ENCODE results near the gene TBL3.
"Not testable (repeated sequence)": the region's sequence is repeated elsewhere in the genome, so short reads cannot be mapped to it uniquely, and the experiment has no call there.

TBL3 gene

DNA sequence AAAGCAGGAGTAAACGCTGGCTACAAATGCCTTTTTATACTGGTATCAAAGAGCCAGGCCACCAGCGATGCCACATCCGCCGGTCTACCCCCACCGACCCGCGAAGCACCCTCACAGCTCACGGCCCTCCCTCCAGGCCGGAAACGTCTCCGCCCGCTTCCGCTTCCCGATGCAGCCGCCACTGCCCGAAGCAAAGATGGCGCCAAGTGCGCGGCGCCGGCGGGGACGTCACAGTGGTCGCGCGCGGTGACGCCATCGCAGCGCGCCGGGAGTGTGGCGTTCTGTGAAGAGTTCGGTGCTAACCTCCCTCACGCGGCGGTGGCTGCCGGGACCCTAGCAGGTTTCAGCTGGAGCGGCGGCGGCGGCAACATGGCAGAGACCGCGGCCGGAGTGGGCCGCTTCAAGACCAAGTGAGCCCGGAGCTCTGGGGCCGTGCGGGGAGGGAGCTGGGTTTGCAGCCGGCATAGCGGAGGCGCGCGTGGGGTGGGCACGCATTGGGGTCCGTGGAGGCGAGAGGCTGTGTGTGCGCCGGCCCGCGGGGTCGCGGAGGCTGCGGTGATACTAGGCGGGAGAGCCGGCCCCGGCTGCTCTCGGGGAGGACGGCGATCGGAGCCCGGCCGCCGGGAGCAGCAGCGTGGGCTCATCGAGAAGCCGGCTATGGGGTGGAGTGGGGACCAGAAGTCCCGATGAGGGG is at the start of gene TBL3:
Gene TBL3, plus strand, starts transcription at position 258 of the 694 bp plus-strand sequence. Its CDS starts 112 bp downstream, at position 370.
- DNase-seq (peak; percentile 98), ATAC-seq (peak; percentile 94)

DNA sequence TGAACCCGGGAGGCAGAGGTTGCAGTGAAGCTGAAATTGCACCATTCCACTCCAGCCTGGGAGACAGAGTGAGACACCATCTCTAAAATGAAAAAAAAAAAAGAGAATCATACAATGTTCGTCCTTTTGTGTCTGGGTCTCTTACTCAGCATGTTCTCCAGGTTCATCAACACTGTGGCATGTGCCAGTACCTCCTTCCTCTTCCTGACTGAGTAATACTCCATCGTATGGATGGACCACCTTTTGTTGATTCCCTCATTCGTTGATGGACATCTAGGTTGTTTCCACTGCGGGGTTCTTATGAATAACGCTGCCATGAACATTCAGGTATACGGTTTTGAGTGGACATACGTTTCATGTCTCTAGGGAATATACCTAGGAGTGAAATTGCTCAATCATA is 49.5 kb upstream of the TBL3 start:
- DNase-seq (no peak), ATAC-seq (no peak)

DNA sequence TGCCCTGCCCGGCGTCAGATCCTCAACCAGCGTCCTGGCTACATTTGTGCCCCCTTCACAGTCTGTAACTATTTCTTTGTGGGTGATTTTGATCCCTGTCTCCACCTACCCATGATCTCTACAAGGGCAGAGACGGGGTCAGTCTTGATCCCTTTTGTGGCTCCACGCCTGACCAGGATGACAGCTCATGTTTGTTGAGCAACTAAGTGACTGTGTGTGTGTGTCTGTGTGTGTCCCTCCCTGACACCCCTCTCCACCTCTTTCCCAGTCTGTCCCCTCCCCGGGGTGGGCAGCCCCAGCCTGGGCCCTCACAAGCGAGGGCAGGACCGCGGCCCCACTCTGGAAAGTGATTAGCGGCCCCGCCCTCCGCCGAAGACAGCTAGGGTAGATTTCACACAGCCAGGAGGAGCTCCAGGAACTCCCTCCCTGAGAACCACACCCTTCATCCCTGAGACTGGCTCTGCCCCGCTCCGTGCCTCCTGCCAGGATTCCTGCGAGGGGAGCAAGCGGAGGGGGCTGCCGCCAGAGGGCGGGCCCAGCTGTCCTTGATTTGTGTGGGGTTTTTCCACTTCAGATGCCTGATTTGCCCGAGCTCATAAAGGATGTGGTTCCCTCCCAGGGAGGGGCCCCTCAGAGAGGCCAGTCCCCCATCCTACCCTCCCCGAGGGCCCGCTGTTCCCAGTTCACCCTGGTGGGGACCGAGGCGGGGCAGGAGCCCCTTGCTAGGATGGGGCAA is 48.4 kb upstream of the TBL3 start:
- peak; percentile 43 for DNase-seq
- ATAC-seq = peak; percentile 33

DNA sequence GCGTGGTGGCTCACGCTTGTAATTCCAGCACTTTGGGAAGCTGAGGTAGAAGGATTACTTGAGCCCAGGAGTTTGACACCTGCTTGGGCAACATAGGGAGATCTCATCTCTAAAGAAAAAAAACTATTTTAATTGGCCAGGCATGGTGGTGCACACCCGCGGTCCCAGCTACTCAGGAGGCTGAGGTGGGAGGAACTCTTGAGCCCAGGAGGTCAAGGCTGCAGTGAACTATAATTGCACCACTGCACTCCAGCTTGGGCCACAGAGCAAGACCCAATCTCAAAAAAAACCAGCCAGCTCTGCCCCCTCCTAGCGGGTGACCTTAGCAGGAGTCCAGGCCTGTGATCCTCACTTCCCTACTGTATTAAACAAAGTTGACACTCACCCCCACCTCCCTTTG is 47.8 kb upstream of the TBL3 start:
- ATAC-seq (no peak), DNase-seq (no peak)

DNA sequence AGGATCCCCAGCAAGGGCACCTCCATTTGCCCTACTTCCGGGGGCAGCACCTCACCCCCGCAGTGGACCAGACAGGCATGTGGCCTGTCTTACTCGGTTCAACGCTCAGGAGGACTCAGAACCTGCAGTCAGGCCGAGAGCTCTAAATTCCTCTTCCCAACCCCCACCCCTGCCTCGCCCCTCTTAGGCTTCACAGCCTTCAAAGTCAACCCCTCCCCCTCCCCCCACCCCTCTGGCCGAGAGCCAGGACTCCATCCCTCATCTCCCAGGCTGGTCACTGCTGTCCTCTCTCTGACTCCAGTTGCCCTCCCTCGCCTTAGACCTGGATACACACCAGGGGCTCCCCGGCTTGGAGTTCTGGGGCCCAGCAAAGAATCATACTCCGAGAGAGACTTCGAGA is 45.6 kb upstream of the TBL3 start:
- ATAC-seq = no peak
- no peak for DNase-seq

DNA sequence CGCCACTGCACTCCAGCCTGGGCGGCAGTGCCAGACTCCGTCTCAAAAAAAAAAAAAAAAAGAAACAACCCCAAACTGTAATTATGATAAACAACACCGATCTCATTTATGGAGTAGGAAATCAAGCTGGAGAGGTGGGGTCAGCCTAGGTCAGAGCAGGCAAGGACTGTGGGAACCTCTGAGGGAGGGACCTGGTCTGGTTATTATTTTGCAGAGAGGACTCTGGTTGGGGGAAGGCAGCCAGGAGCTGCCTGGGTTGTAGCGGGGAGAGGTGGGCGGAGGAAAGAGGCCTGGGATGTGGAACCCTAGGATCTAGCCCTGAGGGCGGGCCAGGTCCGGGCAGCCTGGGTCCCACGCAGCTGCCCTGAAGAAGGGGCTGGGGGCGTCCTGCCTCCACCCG is 42.7 kb upstream of the TBL3 start:
- no peak for DNase-seq

DNA sequence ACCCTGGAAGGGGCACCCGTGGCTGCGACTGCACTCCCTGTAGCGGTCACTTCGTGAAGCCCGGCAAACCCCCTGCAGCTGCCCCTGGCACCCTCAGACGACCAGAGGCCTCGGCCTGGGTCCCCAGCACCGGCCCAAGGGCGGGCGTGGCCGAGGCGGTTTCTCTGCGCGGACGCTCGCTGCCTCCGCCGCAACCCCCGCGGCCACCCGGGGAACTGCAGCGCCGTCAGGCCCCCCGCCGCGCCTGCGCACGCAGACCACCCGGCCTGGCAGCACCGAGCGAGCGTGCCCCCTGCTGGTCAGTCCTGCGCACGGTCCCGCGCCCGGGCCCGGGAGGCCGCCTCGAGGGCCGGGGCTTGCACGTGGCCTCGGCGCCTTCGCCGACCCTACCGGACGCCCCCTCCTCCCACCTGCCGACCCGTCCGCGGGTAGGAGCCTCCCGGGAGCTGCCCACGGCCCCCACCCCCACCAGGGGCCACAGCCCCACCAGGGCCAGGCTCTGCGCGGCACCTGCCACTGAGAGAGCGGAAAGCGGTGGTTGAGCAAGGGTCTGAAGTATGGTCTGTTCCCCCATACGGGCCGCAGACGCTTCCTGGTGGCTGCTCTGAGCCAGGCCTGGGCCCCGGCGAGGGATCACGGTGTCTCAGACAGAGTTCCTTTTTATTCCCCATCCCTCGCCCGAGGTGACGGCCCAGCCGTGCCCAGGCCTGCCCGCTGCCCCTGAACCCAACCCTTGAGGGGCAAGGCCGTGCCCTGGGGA is 42.1 kb upstream of the TBL3 start:
- ATAC-seq (peak; percentile 94), DNase-seq (peak; percentile 96)

More for the DNA sequence above, 42.7 kb upstream of the TBL3 start:
- ATAC-seq = peak; percentile 10

DNA sequence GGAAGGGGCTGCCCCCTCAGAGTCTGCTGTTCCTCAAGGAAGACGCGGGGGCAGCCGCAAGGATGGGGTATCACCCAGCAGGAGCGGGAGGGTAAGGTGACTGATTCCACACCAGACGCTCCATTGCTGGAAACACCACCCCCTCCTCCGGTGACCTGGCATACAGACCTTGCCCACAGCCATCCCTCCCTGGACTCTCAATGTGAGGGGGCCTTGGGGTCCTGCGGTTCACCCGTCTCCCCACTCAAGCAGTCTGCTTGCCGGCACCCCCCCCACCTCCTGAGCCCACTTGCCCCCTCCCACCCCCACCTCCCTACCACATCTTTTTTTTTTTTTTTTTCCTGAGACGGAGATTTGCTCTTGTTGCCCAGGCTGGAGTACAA is 41.5 kb upstream of the TBL3 start:
- DNase-seq = no peak
- no peak for ATAC-seq

DNA sequence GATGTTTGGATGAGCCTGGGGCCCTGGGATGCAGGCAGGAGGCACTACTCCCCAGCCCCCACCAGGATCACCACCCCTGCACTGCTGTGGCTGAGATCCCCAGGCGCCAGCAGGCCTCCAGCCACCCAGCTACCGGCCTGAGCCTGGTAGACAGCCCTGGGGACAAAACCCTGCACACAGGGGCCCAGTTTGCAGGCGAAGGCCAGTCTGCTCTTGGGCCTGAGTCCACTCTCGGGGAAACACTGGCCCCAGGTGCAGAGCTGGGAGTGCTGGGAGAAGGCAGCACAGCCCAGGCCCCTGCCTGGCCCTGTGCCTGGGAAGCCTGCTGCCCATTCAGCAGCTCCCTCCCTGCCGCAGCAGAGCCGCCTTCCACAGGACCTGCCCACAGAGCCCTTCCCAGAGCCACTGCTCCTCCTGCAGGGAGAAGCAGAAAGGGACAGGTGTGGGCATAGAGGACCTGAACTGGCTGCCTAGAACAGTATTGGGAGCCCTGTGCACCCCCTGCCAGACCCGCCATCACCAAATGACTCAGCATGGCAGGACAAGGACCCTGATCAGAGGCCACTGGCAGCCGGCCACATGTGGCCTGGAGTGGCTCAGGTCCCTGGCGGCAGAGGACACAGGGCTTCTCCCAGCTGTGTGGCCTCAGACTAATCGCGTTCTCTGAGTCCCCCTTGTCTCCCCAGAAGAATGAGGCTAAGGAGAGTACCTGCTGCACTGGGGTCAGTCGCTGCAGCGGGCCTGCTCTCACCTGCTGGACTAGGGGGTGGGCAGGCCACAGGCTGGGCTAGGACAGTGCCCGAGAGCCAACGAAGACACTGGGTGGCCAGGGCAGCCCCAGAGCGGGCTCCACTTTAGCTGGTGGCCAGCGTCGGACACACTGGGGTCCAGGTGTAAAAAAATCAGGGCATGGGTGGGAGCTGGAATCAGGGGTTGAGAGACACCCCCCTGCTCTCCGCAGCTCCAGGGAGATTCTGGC is 39.5 kb upstream of the TBL3 start:
- ATAC-seq = no peak
- no peak for DNase-seq

DNA sequence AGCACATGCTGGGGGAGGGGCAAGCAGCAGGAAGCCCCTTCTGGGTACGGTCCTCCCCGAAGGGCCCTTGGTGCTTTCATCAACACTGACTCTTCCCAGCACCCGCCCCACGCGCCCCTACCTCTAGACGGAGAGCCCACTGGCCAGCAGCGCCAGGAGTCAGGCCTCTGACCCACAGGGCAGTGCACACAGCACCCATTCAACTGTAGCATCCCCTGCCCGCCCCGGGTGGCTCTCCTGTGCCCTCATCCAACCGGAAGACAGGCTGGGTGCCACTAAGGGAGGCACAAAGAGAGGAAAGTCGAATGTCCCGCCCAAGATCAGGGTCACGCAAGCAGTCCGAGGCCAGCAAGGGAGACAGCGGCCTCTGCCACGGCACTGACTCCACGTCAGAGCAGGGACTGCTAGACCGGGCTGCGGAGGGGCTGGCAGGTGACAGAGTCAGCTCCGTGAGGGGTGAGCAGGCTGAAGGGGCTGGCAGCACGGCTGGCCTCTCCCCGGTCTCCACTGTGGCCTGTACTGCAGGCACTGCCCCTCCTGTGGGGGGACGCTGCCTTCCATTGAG is 38.7 kb upstream of the TBL3 start:
- DNase-seq (no peak), ATAC-seq (no peak)

DNA sequence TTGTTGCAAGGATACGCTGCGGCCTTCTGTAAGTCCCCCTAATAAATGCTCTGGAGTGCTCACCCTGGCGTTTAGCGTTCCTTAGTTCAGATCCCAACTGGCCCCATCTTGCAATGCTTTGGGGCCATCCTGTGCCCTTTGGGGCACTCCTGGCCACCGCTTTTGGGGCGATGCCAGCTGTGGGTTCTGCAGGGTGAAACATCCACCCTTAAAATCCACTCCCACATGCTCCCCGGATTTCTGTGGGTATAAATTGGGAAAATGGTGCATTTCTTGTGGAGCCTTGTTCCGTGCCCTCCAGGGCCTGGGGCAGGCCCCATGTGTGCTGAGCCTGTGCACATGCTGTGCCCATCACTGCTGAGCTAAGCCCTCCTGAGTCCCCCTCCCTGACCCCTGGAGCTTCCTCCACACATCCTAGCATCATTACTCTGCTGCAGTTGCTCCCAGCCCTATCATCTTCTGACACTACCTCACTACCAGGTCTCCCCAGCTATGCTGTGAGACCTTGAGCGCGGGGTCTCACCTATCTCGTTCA is 34.8 kb upstream of the TBL3 start:
- no peak for DNase-seq
- no peak for ATAC-seq

DNA sequence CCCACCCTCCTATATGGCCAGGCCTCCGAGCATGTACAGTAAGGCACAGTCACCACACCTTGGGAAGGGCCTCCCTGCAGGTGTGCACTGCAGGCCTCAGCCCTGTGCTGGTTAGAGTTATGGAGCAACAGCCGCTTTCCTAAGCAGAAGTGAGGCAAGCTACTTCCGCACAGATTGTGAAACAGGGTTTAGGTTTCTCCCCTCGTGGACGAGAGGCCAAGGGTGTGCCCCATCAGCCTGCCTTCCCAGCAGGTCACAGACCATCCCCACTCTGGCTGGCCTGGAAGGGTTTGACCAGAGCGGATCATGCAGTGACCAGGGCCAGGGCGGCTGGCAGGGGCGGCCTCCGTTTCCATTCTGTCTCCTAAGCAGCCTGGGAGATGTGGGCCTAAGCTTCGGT is 33.5 kb upstream of the TBL3 start:
- DNase-seq (no peak), ATAC-seq (no peak)

DNA sequence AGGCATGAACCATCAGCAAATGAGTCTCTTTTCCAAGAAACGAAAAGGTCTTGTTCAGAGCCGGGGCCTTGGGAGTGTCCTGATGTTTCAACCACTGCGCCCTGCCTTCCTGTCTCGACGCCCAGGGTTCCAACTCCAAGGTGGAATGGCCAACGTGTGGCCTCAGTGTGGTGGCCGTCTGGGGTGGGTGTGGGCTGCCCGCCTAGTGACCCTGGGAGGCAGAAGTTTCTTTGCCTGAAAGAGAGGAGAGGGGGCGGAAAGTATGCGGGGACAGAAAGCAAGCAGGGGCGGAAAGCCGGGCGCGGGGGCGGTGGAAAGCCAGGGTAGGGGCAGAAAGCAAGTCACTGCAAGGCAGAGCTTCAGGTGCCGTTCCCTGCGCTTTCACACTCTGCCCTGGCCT is 32.9 kb upstream of the TBL3 start:
- ATAC-seq = no peak
- DNase-seq = no peak

DNA sequence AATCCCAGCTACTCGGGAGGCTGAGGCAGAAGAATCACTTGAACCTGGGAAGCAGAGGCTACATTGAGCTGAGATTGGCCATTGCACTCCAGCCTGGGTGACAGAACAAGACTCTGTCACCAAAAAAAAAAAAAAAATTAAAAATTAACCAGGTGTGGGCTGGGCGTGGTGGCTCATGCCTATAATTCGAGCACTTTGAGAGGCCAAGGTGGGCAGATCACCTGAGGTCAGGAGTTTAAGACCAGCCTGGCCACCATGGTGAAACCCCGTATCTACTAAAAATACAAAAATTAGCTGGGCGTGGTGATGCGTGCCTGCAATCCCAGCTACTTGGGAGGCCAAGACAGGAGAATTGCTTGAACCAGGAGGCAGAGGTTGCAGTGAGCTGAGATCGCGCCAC is 32.0 kb upstream of the TBL3 start:
- not testable (repeated sequence) for DNase-seq, ATAC-seq

DNA sequence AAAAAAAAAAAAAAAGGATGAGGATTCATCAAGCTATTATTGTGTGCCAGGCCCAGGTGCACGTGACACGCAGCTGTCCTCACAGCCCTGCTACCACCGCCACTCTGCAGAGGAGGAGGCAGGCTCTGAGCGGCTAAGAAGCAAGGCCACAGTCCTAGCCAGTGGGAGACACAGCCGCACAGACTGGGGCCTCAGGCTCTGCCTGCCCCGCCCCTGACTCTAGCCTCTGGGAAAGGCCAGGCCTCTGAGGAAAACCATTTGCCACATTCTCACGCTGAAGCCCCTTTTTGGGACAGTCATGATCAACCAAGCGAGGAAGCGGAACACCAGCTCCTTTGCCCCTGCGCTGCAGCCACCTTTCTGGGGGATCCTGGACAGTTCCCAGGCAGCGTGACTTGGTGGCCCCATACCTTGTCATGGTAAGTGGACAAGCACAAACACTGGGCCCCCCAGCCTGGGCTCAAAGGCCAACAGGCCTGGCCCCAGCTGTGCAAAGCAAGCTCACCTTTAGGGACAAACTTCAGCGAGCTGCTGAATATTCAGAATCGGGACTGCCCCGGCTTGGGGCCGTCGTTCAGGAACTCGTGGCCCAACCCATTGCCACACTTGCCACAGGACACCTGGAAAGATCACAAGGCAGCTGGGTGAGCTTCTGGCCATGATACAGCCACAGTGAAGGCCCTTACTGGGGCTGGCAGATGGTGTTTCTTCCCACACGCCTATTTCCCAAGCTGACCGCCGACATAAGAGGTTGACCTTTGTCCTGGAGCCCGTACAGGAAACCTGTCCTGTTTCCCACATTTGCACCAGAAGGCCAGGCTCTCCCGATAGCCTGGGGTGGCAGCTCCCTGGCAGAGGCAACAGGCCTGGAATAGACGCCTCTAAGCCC is 31.3 kb upstream of the TBL3 start:
- no peak for ATAC-seq
- DNase-seq = no peak

DNA sequence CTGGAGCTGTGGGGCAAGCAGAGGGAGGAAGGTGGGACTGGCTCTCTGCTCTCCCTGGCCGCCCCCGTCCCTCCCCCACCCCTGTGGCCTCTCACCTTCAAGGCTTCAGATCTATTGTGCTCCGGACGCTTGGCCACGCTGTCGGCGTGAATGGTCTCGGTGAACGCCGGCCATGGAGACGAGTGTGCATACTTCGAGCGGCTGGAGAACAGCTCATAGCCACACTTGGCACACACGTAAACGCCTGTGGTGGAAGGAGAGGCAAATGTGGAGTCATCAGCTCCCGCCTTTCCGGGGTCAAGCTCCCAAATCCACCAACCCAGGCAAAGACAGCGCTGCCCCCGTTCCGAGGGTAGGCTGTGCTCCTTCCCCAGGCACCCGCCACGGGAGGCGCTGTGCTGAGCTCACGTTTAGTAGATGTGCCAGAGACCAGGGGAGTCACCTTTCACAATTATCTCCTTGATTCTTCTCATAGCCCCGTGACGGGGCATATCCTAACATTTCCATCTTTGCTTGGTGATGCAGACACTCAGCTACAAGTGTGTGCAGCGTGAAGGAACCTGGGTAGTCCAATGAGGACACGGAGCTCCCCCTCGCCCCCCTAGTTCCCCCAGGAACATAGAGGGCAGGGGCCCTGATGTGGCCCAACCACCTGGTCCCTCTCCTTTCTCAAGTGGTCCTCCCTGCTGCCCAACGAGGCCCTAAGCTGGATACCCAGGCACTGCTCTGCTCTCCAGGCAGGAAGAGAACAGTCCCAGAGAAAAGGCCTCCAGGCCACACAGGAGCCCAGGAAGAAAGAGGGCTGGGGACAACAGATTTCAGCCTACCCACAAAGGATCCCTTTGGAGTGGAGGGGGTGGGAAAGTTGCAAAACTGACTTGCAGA is 30.4 kb upstream of the TBL3 start:
- no peak for ATAC-seq
- DNase-seq = no peak

DNA sequence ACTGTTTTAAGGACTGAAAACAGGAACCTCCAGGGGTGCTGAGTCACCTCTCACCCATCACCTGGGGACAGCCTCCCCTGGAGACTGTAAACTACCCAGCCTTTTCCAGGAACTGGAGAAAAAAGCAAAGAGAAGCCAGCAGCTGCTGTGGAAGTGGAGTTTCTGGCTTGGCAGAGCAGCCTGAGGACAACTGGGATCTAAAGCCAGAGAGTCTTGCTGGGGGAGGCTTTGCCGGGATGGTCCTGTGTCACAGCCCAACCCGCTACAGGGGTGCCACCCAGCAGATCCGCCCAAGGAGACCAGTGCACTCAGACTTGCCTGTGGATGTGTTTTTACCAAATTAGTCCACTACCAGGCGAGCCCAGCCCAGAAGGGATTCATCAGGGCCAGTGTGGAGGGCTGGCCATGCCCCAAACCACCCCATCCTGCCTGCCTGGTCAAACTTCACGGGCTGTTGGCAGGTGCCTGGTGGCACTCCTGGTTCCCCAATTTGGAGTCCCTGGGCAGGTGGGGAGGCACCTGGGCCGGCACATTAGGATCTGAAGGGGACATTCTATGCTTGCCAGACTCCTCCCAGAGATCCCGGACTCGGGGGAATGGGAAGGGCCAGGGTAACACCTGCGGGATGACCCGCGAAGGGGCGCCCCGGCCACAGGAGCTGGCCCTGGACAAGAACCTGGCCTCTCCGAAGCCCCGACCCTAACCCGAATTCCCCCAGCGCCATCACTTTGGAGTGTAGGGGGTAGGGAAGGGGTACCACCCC is 29.6 kb upstream of the TBL3 start:
- DNase-seq = no peak
- ATAC-seq = no peak
